Activated CD4-positive, alpha-beta memory T cell treated with anti-CD3 and anti-CD28 coated beads for 36 hours (primary cell): Measurements from ENCODE around the gene FIGNL2. TPM values are rescaled to one million over a fixed set of nuclear protein-coding genes. Genes with fewer than 3 reads are reported as not detected.

Source experiments
- CTCF ChIA-PET: fragments of 350-600 bp; sonication (Branson Sonifier 250); formaldehyde crosslinking; loops from one replicate; lab custom pipeline; 2021; ENCODE audit warnings: antibody characterized with exemption, inconsistent platforms; lab: Charles Lee
- POLR2A ChIA-PET: fragments of 350-600 bp; sonication (Branson Sonifier 250); formaldehyde crosslinking; loops from one replicate; lab custom pipeline; 2021; ENCODE audit warnings: antibody characterized with exemption; lab: Charles Lee
- DNase-seq: peaks from one replicate; pipeline ENCODE4 v3.0.0-alpha.2; 2020
- H3K27ac Mint-ChIP-seq: one replicate; pipeline ENCODE4 v1.8.0; 2021; ENCODE audit warnings: mixed read lengths
- H3K27me3 Mint-ChIP-seq: one replicate; pipeline ENCODE4 v1.8.0; 2021; ENCODE audit warnings: mixed read lengths
- H3K36me3 Mint-ChIP-seq: one replicate; pipeline ENCODE4 v1.8.0; 2021; ENCODE audit warnings: mixed read lengths
- H3K4me1 Mint-ChIP-seq: one replicate; pipeline ENCODE4 v1.8.0; 2021; ENCODE audit warnings: low read depth, mixed read lengths
- H3K4me3 Mint-ChIP-seq: one replicate; pipeline ENCODE4 v1.8.0; 2021; ENCODE audit warnings: mild to moderate bottlenecking, mixed read lengths
- H3K9me3 Mint-ChIP-seq: one replicate; pipeline ENCODE4 v1.8.0; 2021; ENCODE audit warnings: mixed read lengths
- intact Hi-C: fragments of 100-400 bp; cut with micrococcal nuclease; formaldehyde crosslinking; loops from one replicate; pipeline ENCODE4 v1.15.1; 2023
- total RNA-seq, 2 experiments: library from RNA; stranded (reverse); gene quantifications; one replicate each; pipeline ENCODE4 v1.2.3, GENCODE V29; 2021

The FIGNL2 gene
- total RNA-seq, 2 experiments from 2014 or later: 0.29 to 0.31 TPM

- Mint-ChIP-seq H3K4me3 (no peak overlapping the region), H3K36me3 (no peaks in the 10 kb centered on the region), H3K9me3 (no peaks in the 10 kb centered on the region), H3K27me3 (no peaks in the 10 kb centered on the region), H3K4me1 (no peaks in the 10 kb centered on the region), H3K27ac (no peak overlapping the region)
- ChIA-PET CTCF (no interaction called here), POLR2A (no interaction called here)
- intact Hi-C loops: no loop called here
- DNase-seq: no peak
Observed at GRCh38 chr12:51773145-51773869, 75.2 kb downstream of the FIGNL2 start.

DNA sequence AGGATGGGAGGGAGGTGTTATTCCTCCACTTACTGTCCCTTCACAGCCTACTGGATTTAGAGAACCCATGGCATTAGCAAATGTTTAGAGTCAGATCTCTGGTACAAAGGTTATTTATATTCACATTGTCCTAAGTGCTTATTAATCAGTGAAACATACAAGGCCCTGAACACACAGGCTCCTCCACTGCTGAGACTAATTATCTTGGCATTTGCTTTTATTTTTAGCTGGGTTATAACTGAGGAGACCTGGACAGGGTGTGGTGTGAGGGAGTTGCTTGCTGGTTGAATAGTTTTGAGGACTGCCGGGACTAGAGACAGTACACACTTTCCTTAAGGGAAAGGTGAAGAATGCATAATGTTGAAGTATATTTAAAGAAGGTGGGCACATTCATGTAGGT lies 77.5 kb downstream of the FIGNL2 start:
- POLR2A ChIA-PET: no interaction called here
- CTCF ChIA-PET: no interaction called here
- intact Hi-C loops: no loop called here
- H3K4me1 Mint-ChIP-seq: no peaks in the 10 kb centered on the region
- H3K4me3 Mint-ChIP-seq: no peak overlapping the region
- H3K27me3 Mint-ChIP-seq: no peaks in the 10 kb centered on the region
- H3K27ac Mint-ChIP-seq: no peak overlapping the region
- H3K36me3 Mint-ChIP-seq: no peaks in the 10 kb centered on the region
- no peaks in the 10 kb centered on the region for H3K9me3 Mint-ChIP-seq
- DNase-seq: no peak

Other genes with a start within 250 kb of the FIGNL2 start
- gene ANKRD33, start 39.4 kb upstream of the FIGNL2 start, total RNA-seq: not detected
- gene ACVRL1, start 58.8 kb upstream of the FIGNL2 start, total RNA-seq: not detected
- gene ACVR1B, start 103.0 kb upstream of the FIGNL2 start, total RNA-seq: 1 to 10 TPM; 8.0 to 8.3 TPM
- 10 to 100 TPM; 15.1 to 18.7 TPM for gene TAMALIN, start 158.2 kb upstream of the FIGNL2 start, total RNA-seq
- 10 to 100 TPM; 64.2 to 68.2 TPM for gene NR4A1, start 202.7 kb upstream of the FIGNL2 start, total RNA-seq
- gene ATG101, start 221.3 kb upstream of the FIGNL2 start, total RNA-seq: 10 to 100 TPM; 35.7 to 38.0 TPM
- gene SMIM41, start 231.0 kb upstream of the FIGNL2 start, total RNA-seq: not detected